BLaER1 treated with 17β-estradiol and CSF1 and Interleukin-3, amounts not matched to agents 10 nM and 100 nM (cell line): ENCODE measurements around the gene VRK3.
"Not testable (repeated sequence)": the region's sequence is repeated elsewhere in the genome, so short reads cannot be mapped to it uniquely, and the experiment has no call there.

Experiments
- H3K27ac ChIP-seq, 11 experiments: shearing (Covaris generic); formaldehyde crosslinking; 2 replicates each; pipeline ENCODE4 v1.8.1; 2022
- H3K27me3 ChIP-seq, 11 experiments: shearing (Covaris generic); formaldehyde crosslinking; 2 replicates each; pipeline ENCODE4 v1.8.1; 2022
- H3K36me3 ChIP-seq, 11 experiments: shearing (Covaris generic); formaldehyde crosslinking; 2 replicates each; pipeline ENCODE4 v1.8.1; 2022
- H3K4me1 ChIP-seq, 10 experiments: shearing (Covaris generic); formaldehyde crosslinking; 2 replicates each; pipeline ENCODE4 v1.8.1; 2022
- H3K4me2 ChIP-seq, 11 experiments: shearing (Covaris generic); formaldehyde crosslinking; 2 replicates each; pipeline ENCODE4 v1.8.1; 2022
- H3K4me3 ChIP-seq, 10 experiments: shearing (Covaris generic); formaldehyde crosslinking; 2 replicates each; pipeline ENCODE4 v1.8.1; 2022
- H3K9ac ChIP-seq, 11 experiments: shearing (Covaris generic); formaldehyde crosslinking; 2 replicates each; pipeline ENCODE4 v1.8.1; 2022
- H3K9me3 ChIP-seq, 11 experiments: shearing (Covaris generic); formaldehyde crosslinking; replicated peaks in 1 of 11; 2 replicates each; pipeline ENCODE4 v1.8.1; 2022
- H4K20me1 ChIP-seq, 11 experiments: shearing (Covaris generic); formaldehyde crosslinking; 2 replicates each; pipeline ENCODE4 v1.8.1; 2022
- Cebpa-rat ChIP-seq, 11 experiments: shearing (Covaris generic); IDR thresholded peaks; 2 replicates each; pipeline ENCODE4 v1.8.1; 2022

The VRK3 gene, protein sequence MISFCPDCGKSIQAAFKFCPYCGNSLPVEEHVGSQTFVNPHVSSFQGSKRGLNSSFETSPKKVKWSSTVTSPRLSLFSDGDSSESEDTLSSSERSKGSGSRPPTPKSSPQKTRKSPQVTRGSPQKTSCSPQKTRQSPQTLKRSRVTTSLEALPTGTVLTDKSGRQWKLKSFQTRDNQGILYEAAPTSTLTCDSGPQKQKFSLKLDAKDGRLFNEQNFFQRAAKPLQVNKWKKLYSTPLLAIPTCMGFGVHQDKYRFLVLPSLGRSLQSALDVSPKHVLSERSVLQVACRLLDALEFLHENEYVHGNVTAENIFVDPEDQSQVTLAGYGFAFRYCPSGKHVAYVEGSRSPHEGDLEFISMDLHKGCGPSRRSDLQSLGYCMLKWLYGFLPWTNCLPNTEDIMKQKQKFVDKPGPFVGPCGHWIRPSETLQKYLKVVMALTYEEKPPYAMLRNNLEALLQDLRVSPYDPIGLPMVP

DNA sequence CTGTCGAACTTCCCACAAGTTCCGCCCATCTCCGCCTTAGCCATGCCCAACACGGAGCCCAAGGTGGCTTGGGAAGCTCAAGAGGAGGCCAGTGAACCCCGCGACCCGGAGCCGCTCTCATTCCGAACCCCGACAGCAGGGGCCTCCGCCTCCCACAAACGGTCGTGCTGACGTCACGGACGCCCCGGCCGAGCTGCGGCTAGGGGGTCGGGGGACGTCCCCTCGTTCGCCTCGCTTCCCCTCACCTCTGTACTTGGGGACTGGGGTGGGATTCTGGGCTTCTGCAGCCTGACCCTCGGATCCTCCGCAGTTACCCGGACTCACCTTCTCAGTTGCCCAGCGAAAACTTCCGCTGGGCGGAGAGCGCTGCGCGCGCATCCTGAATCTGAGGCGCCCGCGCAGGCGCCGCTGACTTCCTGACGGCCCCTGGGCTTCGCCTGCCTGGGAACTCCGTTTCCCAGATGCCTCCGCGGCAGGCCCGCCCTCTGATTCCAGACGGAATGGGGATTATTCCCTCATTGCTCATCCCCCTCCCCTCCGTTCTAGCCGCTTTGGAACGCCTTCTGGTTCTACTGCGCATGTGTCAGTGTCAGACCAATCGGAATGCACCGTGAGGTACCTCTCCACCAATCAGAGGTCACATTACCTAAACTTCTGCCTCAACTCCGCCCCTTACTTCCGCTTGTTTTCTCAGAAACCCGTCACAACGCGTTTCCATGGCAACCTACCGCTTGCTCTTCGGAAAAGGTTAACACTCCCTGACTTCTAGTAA is at the start of gene VRK3:
VRK3 (minus strand) TSS at position 351 of the 772 bp plus-strand sequence. CDS start 9,210 bp downstream, outside the sequence.
- H4K20me1 ChIP-seq = peaks cover 26 to 79% (median 52%) of the 10 kb centered on the region in 11 experiments; a peak in 20 of 22 replicates
- peak within 1 kb of the TSS; percentile 88 to 97 (median 93) for H3K4me2 ChIP-seq
- no peaks in the 10 kb centered on the region for H3K27me3 ChIP-seq
- peak within 1 kb of the TSS; percentile 74 to 89 (median 85) for H3K27ac ChIP-seq
- peaks cover 28 to 49% (median 38%) of the 10 kb centered on the region in 10 experiments for H3K4me1 ChIP-seq
- no peak for TF ChIP-seq Cebpa-rat (IDR thresholded peaks at IDR 0.05)
- H3K9ac ChIP-seq = peak within 1 kb of the TSS; percentile 78 to 93 (median 88)
- peaks cover 22 to 58% (median 37%) of the 10 kb centered on the region in 11 experiments for H3K36me3 ChIP-seq
- peaks cover 0 to 11% (median 0%) of the 10 kb centered on the region in 11 experiments; a peak in 5 of 22 replicates for H3K9me3 ChIP-seq
- peak within 1 kb of the TSS; percentile 73 to 96 (median 87) for H3K4me3 ChIP-seq

DNA sequence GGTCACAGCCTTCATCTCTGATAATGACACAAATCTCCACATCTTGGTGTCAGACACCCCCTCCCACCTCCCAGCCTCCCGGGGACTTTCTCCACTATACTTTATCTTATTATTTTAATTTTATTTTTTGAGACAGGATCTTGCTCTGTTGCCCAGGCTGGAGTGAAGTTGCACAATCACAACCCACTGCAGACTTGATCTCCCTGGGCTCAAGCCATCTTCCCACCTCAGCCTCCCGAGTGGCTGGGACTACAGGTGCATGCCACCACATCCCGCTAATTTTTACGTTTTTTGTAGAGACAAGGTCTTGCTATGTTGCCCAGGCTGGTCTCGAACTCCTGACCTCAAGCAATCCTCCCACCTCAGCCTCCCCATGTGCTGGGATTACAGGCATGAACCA is 43.2 kb upstream of the VRK3 start:
- H3K4me3 ChIP-seq, H3K4me2 ChIP-seq, H3K9ac ChIP-seq, H3K27me3 ChIP-seq, H3K9me3 ChIP-seq, H3K4me1 ChIP-seq, H3K36me3 ChIP-seq, H4K20me1 ChIP-seq, H3K27ac ChIP-seq: not testable (repeated sequence)
- TF ChIP-seq Cebpa-rat (IDR thresholded peaks at IDR 0.05) = 0 out of 22 replicates have a peak, but pooled peaks of 1 of the 11 experiments have one; percentile 19

DNA sequence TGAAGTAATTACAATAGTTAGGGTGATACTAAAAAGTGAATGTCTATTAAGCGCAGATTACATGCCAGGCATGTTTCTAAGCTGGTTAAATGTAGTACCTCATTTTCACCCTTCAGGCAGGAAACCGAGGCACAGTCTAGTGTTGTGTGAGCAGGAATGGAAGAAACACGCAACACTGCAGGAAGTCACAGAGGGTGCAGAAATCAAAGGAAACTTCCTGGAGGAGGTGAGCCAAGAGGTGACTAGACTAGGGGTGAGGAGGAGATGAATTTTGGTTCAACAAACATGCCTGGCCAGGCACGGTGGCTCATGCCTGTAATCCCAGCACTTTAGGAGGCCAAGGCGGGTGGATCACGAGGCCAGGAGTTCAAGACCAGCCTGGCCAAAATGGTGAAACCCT is 42.4 kb upstream of the VRK3 start:
- H3K36me3 ChIP-seq = no peaks in the 10 kb centered on the region
- peaks cover 0 to 4% (median 0%) of the 10 kb centered on the region in 11 experiments; a peak in 2 of 22 replicates for H3K9me3 ChIP-seq
- H3K9ac ChIP-seq = no peak overlapping the region
- no peaks in the 10 kb centered on the region for H3K4me1 ChIP-seq
- H4K20me1 ChIP-seq = no peaks in the 10 kb centered on the region
- H3K27ac ChIP-seq = no peak overlapping the region
- H3K4me2 ChIP-seq = no peak overlapping the region
- H3K4me3 ChIP-seq = no peak overlapping the region
- TF ChIP-seq Cebpa-rat (IDR thresholded peaks at IDR 0.05) = no peak
- H3K27me3 ChIP-seq = no peaks in the 10 kb centered on the region

DNA sequence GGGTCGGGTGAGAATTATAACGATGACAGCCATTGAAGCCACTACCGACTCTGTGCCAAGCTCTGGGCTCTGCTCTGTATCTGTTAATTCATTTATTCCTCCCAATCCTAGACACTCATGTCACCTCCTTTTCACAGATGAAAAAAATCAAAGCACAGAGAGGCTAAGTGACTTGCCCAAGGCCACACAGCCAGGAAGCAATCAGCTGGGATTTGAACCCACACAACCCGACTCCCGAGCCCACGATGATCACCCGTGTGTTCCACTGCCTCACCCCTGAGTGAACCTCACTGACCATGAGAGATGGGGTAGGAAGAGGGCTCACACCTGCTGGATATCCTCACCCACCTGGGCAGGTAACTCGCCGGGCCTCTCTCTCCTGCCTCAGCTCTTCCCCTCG is 40.8 kb upstream of the VRK3 start:
- Histone ChIP-seq H3K4me3 (no peak overlapping the region), H4K20me1 (no peaks in the 10 kb centered on the region), H3K4me2 (no peak overlapping the region), H3K36me3 (no peaks in the 10 kb centered on the region), H3K9me3 (peaks cover 10 to 20% (median 15%) of the 10 kb centered on the region in 11 experiments; a peak in 20 of 22 replicates), H3K9ac (no peak overlapping the region), H3K4me1 (no peaks in the 10 kb centered on the region), H3K27ac (no peak overlapping the region), H3K27me3 (no peaks in the 10 kb centered on the region)
- TF ChIP-seq Cebpa-rat (IDR thresholded peaks at IDR 0.05) = no peak

DNA sequence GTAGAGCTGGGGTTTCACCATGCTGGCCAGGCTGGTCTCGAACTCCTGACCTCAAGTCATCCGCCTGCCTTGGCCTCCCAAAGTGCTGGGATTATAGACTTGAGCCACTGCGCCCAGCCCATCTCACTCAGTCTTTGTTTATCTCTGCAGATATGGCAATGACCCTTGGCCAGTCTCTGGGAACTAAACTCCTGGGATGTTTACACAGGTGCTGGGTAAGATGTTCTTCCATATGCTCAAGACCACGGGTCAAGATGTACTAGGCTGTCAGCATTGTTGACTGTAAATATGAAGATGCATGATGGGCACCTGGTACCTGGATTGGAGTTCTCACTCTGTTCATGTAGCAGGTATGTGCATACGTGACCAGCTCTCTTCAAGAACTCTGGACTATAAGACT is 36.5 kb upstream of the VRK3 start:
- Histone ChIP-seq H3K27ac (no peak overlapping the region), H3K9ac (no peak overlapping the region), H4K20me1 (no peaks in the 10 kb centered on the region), H3K4me1 (no peaks in the 10 kb centered on the region), H3K36me3 (peaks cover 0 to 5% (median 0%) of the 10 kb centered on the region in 11 experiments; a peak in 1 of 22 replicates), H3K4me2 (no peak overlapping the region), H3K9me3 (peaks cover 50 to 63% (median 57%) of the 10 kb centered on the region in 11 experiments), H3K27me3 (no peaks in the 10 kb centered on the region), H3K4me3 (no peak overlapping the region)
- no peak for TF ChIP-seq Cebpa-rat (IDR thresholded peaks at IDR 0.05)

DNA sequence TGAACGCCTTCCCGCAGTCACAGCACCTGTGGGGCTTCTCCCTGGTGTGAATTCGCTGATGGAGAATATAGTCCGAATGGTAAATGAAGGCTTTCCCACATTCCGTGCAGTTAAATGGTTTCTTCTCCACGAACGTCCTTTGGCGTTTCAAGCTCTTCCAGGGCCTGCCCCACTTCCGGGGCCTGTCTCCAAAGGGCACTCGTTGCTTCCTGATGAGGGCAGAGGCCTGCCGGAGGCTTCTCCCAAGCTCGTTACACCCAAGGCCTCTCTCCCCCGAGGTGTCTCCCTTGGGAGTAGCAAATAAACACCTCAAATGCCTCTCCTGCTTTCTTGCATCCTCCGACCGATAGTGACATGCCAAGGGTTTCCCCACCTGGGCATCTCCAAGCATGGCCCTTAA is 34.9 kb upstream of the VRK3 start:
- Histone ChIP-seq H3K4me2 (no peak overlapping the region), H3K27ac (no peak overlapping the region), H3K27me3 (no peaks in the 10 kb centered on the region), H4K20me1 (no peaks in the 10 kb centered on the region), H3K9ac (no peak overlapping the region), H3K9me3 (peaks cover 56 to 77% (median 67%) of the 10 kb centered on the region in 11 experiments), H3K4me3 (peak overlapping the region in 3 of 10 experiments; percentile 1 to 17 (median 7); a peak in 1 of 20 replicates), H3K36me3 (peaks cover 0 to 5% (median 0%) of the 10 kb centered on the region in 11 experiments; a peak in 1 of 22 replicates), H3K4me1 (no peaks in the 10 kb centered on the region)
- no peak for TF ChIP-seq Cebpa-rat (IDR thresholded peaks at IDR 0.05)

DNA sequence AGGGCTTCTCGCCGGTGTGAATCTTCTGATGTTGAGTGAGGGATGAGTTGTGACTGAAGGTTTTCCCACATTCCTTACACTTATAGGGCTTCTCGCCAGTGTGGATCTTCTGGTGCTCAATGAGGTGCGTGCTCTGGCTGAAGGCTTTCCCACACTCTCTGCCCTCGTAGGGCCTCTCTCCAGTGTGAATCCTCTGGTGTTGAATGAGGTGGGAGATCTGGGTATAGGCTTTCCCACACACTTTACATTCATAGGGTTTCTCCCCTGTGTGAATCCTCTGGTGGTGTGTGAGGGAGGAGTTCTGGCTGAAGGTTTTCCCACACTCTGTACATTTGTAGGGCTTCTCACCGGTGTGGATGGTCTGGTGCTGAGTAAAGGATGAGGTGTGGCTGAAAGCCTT is 33.9 kb upstream of the VRK3 start:
- no peaks in the 10 kb centered on the region for H3K4me1 ChIP-seq
- peaks cover 64 to 84% (median 73%) of the 10 kb centered on the region in 11 experiments for H3K9me3 ChIP-seq
- no peaks in the 10 kb centered on the region for H4K20me1 ChIP-seq
- no peak for TF ChIP-seq Cebpa-rat (IDR thresholded peaks at IDR 0.05)
- peaks cover 0 to 5% (median 0%) of the 10 kb centered on the region in 11 experiments; a peak in 1 of 22 replicates for H3K36me3 ChIP-seq
- no peak overlapping the region for H3K9ac ChIP-seq
- no peak overlapping the region for H3K4me2 ChIP-seq
- no peaks in the 10 kb centered on the region for H3K27me3 ChIP-seq
- H3K4me3 ChIP-seq = peak overlapping the region in 4 of 10 experiments; percentile 14 to 24 (median 19); a peak in 4 of 20 replicates
- H3K27ac ChIP-seq = no peak overlapping the region

DNA sequence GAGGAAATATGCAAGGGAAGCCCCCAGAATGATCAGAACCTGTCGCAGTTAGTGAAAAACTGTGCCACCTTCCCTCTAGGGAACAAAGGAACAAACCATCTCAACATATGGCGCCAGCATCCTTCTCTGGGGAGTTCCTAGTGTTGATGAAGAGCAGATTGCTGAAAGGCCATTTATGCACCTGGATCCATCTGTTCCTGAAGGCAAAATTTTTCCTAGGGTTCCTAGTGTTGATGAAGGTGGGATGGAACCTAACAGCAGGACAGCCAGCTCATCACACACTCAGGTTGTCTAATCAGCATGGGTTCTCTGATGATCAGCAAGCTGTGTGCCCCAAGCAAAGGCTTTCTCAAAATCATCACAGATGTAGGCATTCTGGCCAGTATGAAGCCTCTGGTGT is 33.3 kb upstream of the VRK3 start:
- no peak overlapping the region for H3K27ac ChIP-seq
- H3K27me3 ChIP-seq = no peaks in the 10 kb centered on the region
- H3K36me3 ChIP-seq = peaks cover 0 to 5% (median 0%) of the 10 kb centered on the region in 11 experiments; a peak in 1 of 22 replicates
- no peak overlapping the region; a peak in 3 of 20 replicates for H3K4me3 ChIP-seq
- H4K20me1 ChIP-seq = no peaks in the 10 kb centered on the region
- no peak overlapping the region for H3K9ac ChIP-seq
- no peak for TF ChIP-seq Cebpa-rat (IDR thresholded peaks at IDR 0.05)
- peaks cover 66 to 90% (median 77%) of the 10 kb centered on the region in 11 experiments for H3K9me3 ChIP-seq
- H3K4me1 ChIP-seq = no peaks in the 10 kb centered on the region
- H3K4me2 ChIP-seq = no peak overlapping the region

DNA sequence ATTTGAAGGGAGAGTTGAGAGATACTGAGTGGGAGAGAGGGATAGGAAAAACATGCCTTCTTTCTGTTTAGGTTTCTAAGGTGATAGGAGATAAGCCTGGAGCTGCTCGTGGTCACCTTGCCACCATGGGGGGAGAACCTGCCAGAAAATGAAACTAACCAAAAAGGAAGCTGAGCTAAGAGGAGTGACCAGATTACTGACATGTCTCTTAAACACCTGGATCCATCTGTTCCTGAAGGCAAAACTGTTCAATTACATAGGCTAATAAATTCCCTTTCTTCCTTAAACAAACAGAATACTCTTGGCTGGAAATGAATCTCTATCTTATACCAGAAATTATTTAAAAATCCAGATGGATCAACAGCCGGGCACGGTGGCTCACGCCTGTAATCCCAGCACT is 27.9 kb upstream of the VRK3 start:
- Histone ChIP-seq H3K9me3 (peaks cover 57 to 88% (median 74%) of the 10 kb centered on the region in 11 experiments), H3K4me2 (no peak overlapping the region), H3K9ac (no peak overlapping the region), H3K4me1 (peaks cover 0 to 6% (median 0%) of the 10 kb centered on the region in 10 experiments; a peak in 2 of 20 replicates), H4K20me1 (no peaks in the 10 kb centered on the region), H3K27me3 (0 out of 22 replicates have a peak, but pooled peaks cover 0 to 5% (median 0%) of the 10 kb centered on the region in 11 experiments), H3K27ac (no peak overlapping the region), H3K36me3 (peaks cover 7 to 22% (median 16%) of the 10 kb centered on the region in 11 experiments), H3K4me3 (no peak overlapping the region)
- no peak for TF ChIP-seq Cebpa-rat (IDR thresholded peaks at IDR 0.05)
